Bronchial smooth muscle cell (primary cell): ENCODE data around the gene SNRNP48. TPM values are rescaled to one million over a fixed set of nuclear protein-coding genes. Genes with fewer than 3 reads are reported as not detected.

Experiments used
- total RNA-seq: library from RNA; depleted of rRNA; stranded (reverse); fragments of >200 nt; gene quantifications from 2 replicates; pipeline ENCODE4 v1.2.1, GENCODE V29; 2014

The SNRNP48 gene
- total RNA-seq, result 10.9 and 19.7 TPM in 2 replicates

GRCh38 chr6:7589949-7590917, at the start of gene SNRNP48:
Gene SNRNP48, plus strand, starts transcription at chr6:7590198. Its CDS starts 60 bp downstream, at chr6:7590258.

GRCh38 chr6:7541175-7542064, 48.6 kb upstream of the SNRNP48 start, which contains the start of gene DSP:
Gene DSP, plus strand, starts transcription at chr6:7541671. Its CDS starts 245 bp downstream, at chr6:7541916.

Other genes starting within 250 kb of the SNRNP48 start
- under 0.01 and 0.09 TPM in 2 replicates for gene CAGE1, start 200.5 kb upstream of the SNRNP48 start, total RNA-seq
- gene RIOK1, start 200.4 kb upstream of the SNRNP48 start, total RNA-seq, result 17.2 and 20.3 TPM in 2 replicates
- 0.16 and 0.86 TPM in 2 replicates for gene DSP, start 48.5 kb upstream of the SNRNP48 start, total RNA-seq
- 0.77 and 3.6 TPM in 2 replicates for gene BMP6, start 135.9 kb downstream of the SNRNP48 start, total RNA-seq